ENCODE measurements around the gene MAP2K1. TPM values are rescaled to one million over a fixed set of nuclear protein-coding genes. Genes with fewer than 3 reads are reported as not detected.
"Not testable (repeated sequence)": the region's sequence is repeated elsewhere in the genome, so short reads cannot be mapped to it uniquely, and the experiment has no call there.

The MAP2K1 gene
- total RNA-seq, 1 donor from 2014 or later: 44.5 TPM

GRCh38 chr15:66454143-66454542 lies 67.4 kb downstream of the MAP2K1 start:
- Histone ChIP-seq H3K36me3 (no peaks in the 10 kb centered on the region), H3K27me3 (no peaks in the 10 kb centered on the region), H3K4me3 (no peak overlapping the region), H3K9me3 (no peaks in the 10 kb centered on the region), H3K27ac (no peak overlapping the region), H3K4me1 (no peaks in the 10 kb centered on the region)
- ATAC-seq (peak; percentile 72), DNase-seq (no peak)
- intact Hi-C loops (cut with DNase I): no loop called here
- no peak for TF ChIP-seq CTCF (IDR thresholded peaks at IDR 0.05)

- no peak overlapping the region for H3K4me3 ChIP-seq
- DNase-seq (no peak), ATAC-seq (no peak)
- H3K4me1 ChIP-seq: no peaks in the 10 kb centered on the region
- intact Hi-C loops (cut with DNase I): no loop called here
- H3K27me3 ChIP-seq: no peaks in the 10 kb centered on the region
- no peak for TF ChIP-seq CTCF (IDR thresholded peaks at IDR 0.05)
- no peaks in the 10 kb centered on the region for H3K9me3 ChIP-seq
- no peaks in the 10 kb centered on the region for H3K36me3 ChIP-seq
- H3K27ac ChIP-seq: no peak overlapping the region
These were observed 69.5 kb downstream of the MAP2K1 start for GRCh38 chr15:66456211-66456610.

GRCh38 chr15:66459818-66460615 lies 73.3 kb downstream of the MAP2K1 start:
- intact Hi-C loops (cut with DNase I): no loop called here
- no peak overlapping the region for H3K27ac ChIP-seq
- no peak overlapping the region for H3K4me3 ChIP-seq
- H3K9me3 ChIP-seq: no peaks in the 10 kb centered on the region
- H3K4me1 ChIP-seq: no peaks in the 10 kb centered on the region
- ATAC-seq (peak; percentile 23), DNase-seq (no peak)
- no peak for TF ChIP-seq CTCF (IDR thresholded peaks at IDR 0.05)
- H3K27me3 ChIP-seq: no peaks in the 10 kb centered on the region
- H3K36me3 ChIP-seq: no peaks in the 10 kb centered on the region

- H3K27me3 ChIP-seq; DNase-seq; H3K27ac ChIP-seq; intact Hi-C loops (cut with DNase I); H3K9me3 ChIP-seq; ATAC-seq; H3K4me1 ChIP-seq; H3K4me3 ChIP-seq; H3K36me3 ChIP-seq: not testable (repeated sequence)
These were observed 74.6 kb downstream of the MAP2K1 start for GRCh38 chr15:66461294-66461693.

- Histone ChIP-seq H3K27me3 (no peaks in the 10 kb centered on the region), H3K4me3 (no peak overlapping the region), H3K9me3 (no peaks in the 10 kb centered on the region), H3K4me1 (no peaks in the 10 kb centered on the region), H3K36me3 (no peaks in the 10 kb centered on the region), H3K27ac (no peak overlapping the region)
- no peak for DNase-seq
- no peak for TF ChIP-seq CTCF (IDR thresholded peaks at IDR 0.05)
- no peak for ATAC-seq
- intact Hi-C loops (cut with DNase I): no loop called here
These were observed 75.2 kb downstream of the MAP2K1 start for GRCh38 chr15:66461917-66462316.

GRCh38 chr15:66462627-66463026 lies 75.9 kb downstream of the MAP2K1 start:
- ATAC-seq: no peak
- intact Hi-C loops (cut with DNase I): no loop called here

GRCh38 chr15:66465294-66465693 lies 78.6 kb downstream of the MAP2K1 start:
- H3K4me1 ChIP-seq; ATAC-seq; H3K9me3 ChIP-seq; DNase-seq; intact Hi-C loops (cut with DNase I); H3K27ac ChIP-seq; H3K4me3 ChIP-seq; H3K27me3 ChIP-seq; H3K36me3 ChIP-seq: not testable (repeated sequence)

More at GRCh38 chr15:66462627-66463026, 75.9 kb downstream of the MAP2K1 start:
- no peaks in the 10 kb centered on the region for H3K9me3 ChIP-seq
- H3K27me3 ChIP-seq: no peaks in the 10 kb centered on the region
- no peak overlapping the region for H3K27ac ChIP-seq
- no peaks in the 10 kb centered on the region for H3K4me1 ChIP-seq
- H3K36me3 ChIP-seq: no peaks in the 10 kb centered on the region
- no peak overlapping the region for H3K4me3 ChIP-seq
- DNase-seq: no peak
- no peak for TF ChIP-seq CTCF (IDR thresholded peaks at IDR 0.05)

- H3K36me3 ChIP-seq; H3K27me3 ChIP-seq; intact Hi-C loops (cut with DNase I); DNase-seq; H3K4me3 ChIP-seq; H3K9me3 ChIP-seq; H3K27ac ChIP-seq; ATAC-seq; H3K4me1 ChIP-seq: not testable (repeated sequence)
These were observed 80.7 kb downstream of the MAP2K1 start for GRCh38 chr15:66467162-66468040.

- H3K4me1 ChIP-seq; intact Hi-C loops (cut with DNase I); H3K36me3 ChIP-seq; H3K4me3 ChIP-seq; ATAC-seq; H3K27me3 ChIP-seq; DNase-seq; H3K27ac ChIP-seq; H3K9me3 ChIP-seq: not testable (repeated sequence)
These were observed 84.1 kb downstream of the MAP2K1 start for GRCh38 chr15:66470825-66471224.
